ENCODE results near the gene CLSTN1. TPM values are rescaled to one million over a fixed set of nuclear protein-coding genes. Genes with fewer than 3 reads are reported as not detected.
"Not testable (repeated sequence)": the region's sequence is repeated elsewhere in the genome, so short reads cannot be mapped to it uniquely, and the experiment has no call there.

The CLSTN1 gene
- total RNA-seq, 1 donor from 2014 or later = 51.1 TPM

DNA sequence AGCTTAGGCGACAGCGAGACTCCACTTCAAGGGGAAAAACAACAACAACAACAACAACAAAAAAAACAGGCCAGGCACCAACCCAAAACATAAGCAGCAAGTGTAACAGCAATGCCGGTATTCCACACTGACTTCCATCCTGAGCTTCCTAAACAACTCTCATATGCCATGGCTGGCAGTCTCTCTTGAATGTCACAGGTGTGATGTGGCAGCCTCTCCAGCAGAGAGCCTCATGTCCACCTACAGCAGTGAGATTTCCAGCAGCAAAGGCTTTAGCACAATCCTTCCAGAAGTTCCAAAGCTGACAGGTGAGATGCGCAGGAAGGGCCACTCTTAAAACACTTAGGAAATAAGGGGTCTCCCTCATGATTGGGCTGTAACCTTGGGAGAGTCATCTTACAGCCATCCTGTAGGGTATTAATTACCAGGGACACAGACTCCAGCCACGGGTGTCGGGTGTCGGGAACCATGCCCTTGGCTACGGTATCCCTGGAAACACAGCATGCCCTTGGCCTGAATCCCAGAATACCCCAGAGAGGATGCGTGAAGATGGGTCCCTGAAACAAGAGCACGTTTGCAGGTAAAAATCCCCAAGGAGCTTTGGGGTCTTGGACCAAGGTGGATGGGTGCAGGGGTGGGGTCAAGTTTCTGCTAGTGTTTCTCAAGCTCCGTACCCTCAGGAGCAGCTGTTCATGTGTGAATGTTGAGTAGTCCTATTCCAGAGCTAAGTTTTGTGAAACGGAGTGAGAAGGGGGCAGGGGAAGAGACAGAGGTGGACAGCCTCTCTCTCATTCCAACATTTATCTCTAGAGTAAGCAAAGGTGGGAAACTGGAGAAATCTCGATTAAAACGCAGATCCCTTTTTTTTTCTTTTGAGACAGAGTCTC is 31.4 kb downstream of the CLSTN1 start:
- Histone ChIP-seq H3K4me1 (ENCODE audit: control insufficient read depth in 3 of 3, insufficient read depth in 3 of 3, low read length in 3 of 3) (peaks cover 15 to 28% (median 17%) of the 10 kb centered on the region in 3 donors), H3K9me3 (ENCODE audit: control insufficient read depth in 3 of 3, low read length in 3 of 3) (no peaks in the 10 kb centered on the region), H3K36me3 (ENCODE audit: control insufficient read depth in 3 of 3, insufficient read depth in 3 of 3, low read length in 3 of 3) (no peaks in the 10 kb centered on the region), H3K9ac (ENCODE audit: low read depth in 1 of 3, low read length in 3 of 3) (peak overlapping the region in 1 of 3 donors; percentile 45), H3K4me3 (ENCODE audit: low read length in 3 of 3) (peak overlapping the region in 1 of 3 donors; percentile 45), H3K27me3 (ENCODE audit: control insufficient read depth in 3 of 3, insufficient read depth in 3 of 3, low read length in 3 of 3) (no peaks in the 10 kb centered on the region), H3K27ac (ENCODE audit: low read depth, low read length) (peak overlapping the region; percentile 43)

DNA sequence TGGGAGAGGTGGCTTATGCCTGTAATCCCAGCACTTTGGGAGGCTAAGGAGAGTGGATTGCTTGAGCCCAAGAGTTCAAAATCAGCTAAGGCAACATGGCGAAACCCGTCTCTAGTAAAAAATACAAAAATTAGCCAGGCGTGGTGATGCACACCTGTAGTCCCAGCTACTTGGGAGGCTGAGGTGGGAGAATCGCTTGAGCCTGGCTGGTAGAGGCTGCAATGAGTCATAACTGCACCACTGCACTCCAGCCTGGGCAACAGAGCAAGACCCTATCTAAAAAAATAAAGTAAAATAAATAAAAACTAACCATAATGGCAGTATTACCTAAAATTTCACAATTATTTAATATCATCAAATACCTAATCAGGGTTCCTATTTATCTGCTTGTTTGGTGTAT is 34.1 kb downstream of the CLSTN1 start:
- H3K36me3 ChIP-seq (ENCODE audit: control insufficient read depth in 3 of 3, insufficient read depth in 3 of 3, low read length in 3 of 3) = not testable (repeated sequence)

DNA sequence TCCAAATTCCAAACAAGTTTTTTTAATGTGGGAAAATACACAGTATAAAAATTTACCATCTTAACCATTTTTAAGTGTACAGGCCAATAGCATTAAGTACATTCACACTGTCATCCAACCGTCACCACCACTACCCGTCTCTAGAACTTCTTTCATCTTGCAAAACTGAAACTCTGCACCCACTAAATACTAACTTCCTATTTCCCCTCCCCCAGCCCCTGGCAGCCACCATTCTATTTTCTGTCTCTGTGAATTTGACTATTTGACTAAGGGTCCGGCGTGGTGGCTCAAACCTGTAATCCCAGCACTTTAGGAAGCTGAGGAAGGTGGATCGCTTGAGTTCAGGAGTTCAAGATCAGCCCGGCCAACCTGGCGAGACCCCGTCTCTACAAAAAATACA is 36.1 kb downstream of the CLSTN1 start:
- H3K9ac ChIP-seq (ENCODE audit: low read depth in 1 of 3, low read length in 3 of 3) = no peak overlapping the region
- peaks cover 7 to 9% (median 9%) of the 10 kb centered on the region in 3 donors for H3K4me1 ChIP-seq (ENCODE audit: control insufficient read depth in 3 of 3, insufficient read depth in 3 of 3, low read length in 3 of 3)
- H3K27ac ChIP-seq (ENCODE audit: low read depth, low read length) = no peak overlapping the region
- H3K36me3 ChIP-seq (ENCODE audit: control insufficient read depth in 3 of 3, insufficient read depth in 3 of 3, low read length in 3 of 3) = peaks cover 0 to 2% (median 0%) of the 10 kb centered on the region in 3 donors
- no peak overlapping the region for H3K4me3 ChIP-seq (ENCODE audit: low read length in 3 of 3)
- no peaks in the 10 kb centered on the region for H3K9me3 ChIP-seq (ENCODE audit: control insufficient read depth in 3 of 3, low read length in 3 of 3)
- no peaks in the 10 kb centered on the region for H3K27me3 ChIP-seq (ENCODE audit: control insufficient read depth in 3 of 3, insufficient read depth in 3 of 3, low read length in 3 of 3)

More for the DNA sequence above, 34.1 kb downstream of the CLSTN1 start:
- H3K27me3 ChIP-seq (ENCODE audit: control insufficient read depth in 3 of 3, insufficient read depth in 3 of 3, low read length in 3 of 3); H3K9me3 ChIP-seq (ENCODE audit: control insufficient read depth in 3 of 3, low read length in 3 of 3); H3K27ac ChIP-seq (ENCODE audit: low read depth, low read length); H3K4me3 ChIP-seq (ENCODE audit: low read length in 3 of 3); H3K9ac ChIP-seq (ENCODE audit: low read depth in 1 of 3, low read length in 3 of 3): not testable (repeated sequence)
- peaks cover 8 to 21% (median 9%) of the 10 kb centered on the region in 3 donors for H3K4me1 ChIP-seq (ENCODE audit: control insufficient read depth in 3 of 3, insufficient read depth in 3 of 3, low read length in 3 of 3)

DNA sequence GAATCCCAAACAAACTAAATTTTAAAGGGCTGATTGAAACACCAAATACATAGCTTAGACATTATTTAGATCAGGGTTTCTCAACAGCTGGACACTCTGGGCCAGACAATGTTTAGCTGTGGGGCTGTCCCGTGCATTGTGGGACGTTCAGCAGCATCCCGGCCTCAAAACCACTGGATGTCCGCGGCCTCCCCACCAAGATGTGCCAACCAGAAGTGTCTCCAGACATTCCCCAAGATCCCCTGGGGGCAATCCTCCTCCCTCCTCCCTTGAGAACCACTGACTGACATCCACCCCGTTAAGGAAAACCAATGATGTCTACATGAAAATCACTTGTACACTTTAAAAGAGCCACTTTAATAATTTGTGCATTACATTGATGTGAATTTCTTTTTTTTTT is 38.4 kb downstream of the CLSTN1 start:
- Histone ChIP-seq H3K36me3 (ENCODE audit: control insufficient read depth in 3 of 3, insufficient read depth in 3 of 3, low read length in 3 of 3) (peaks cover 0 to 2% (median 0%) of the 10 kb centered on the region in 3 donors), H3K4me3 (ENCODE audit: low read length in 3 of 3) (no peak overlapping the region), H3K4me1 (ENCODE audit: control insufficient read depth in 3 of 3, insufficient read depth in 3 of 3, low read length in 3 of 3) (no peaks in the 10 kb centered on the region), H3K27ac (ENCODE audit: low read depth, low read length) (no peak overlapping the region), H3K27me3 (ENCODE audit: control insufficient read depth in 3 of 3, insufficient read depth in 3 of 3, low read length in 3 of 3) (no peaks in the 10 kb centered on the region), H3K9ac (ENCODE audit: low read depth in 1 of 3, low read length in 3 of 3) (no peak overlapping the region), H3K9me3 (ENCODE audit: control insufficient read depth in 3 of 3, low read length in 3 of 3) (no peaks in the 10 kb centered on the region)

DNA sequence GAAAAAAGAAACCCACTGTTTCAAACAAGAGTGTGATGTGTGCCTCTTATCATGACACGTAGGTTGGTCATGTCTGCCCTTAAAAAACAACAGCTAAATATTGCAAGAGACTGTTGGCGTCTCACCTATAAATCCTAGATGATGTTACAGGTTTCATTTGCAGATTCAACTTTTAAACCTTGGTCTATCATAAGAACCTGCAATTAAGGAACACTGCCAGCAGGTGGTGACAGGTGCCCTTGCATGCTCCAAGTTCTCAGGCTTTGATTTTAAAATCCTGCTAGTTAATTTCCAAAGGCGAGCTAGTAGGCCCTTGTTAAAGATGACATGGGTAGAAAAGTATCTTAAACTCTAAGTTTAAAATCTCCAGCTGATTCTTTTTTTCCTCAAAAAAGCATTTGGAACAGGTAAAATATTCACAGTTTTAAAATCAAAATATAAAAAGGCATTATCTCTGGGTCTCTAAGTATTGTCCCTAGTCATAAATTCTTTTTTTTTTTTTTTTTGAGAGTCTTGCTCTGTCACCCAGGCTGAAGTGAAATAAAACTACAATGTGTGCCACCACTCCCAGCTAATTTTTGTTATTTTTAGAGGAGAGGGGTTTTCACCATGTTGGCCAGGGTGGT is 39.1 kb downstream of the CLSTN1 start:
- H3K27ac ChIP-seq (ENCODE audit: low read depth, low read length) = no peak overlapping the region
- H3K9me3 ChIP-seq (ENCODE audit: control insufficient read depth in 3 of 3, low read length in 3 of 3) = no peaks in the 10 kb centered on the region
- peaks cover 0 to 2% (median 0%) of the 10 kb centered on the region in 3 donors for H3K36me3 ChIP-seq (ENCODE audit: control insufficient read depth in 3 of 3, insufficient read depth in 3 of 3, low read length in 3 of 3)
- no peaks in the 10 kb centered on the region for H3K4me1 ChIP-seq (ENCODE audit: control insufficient read depth in 3 of 3, insufficient read depth in 3 of 3, low read length in 3 of 3)
- no peak overlapping the region for H3K4me3 ChIP-seq (ENCODE audit: low read length in 3 of 3)
- no peak overlapping the region for H3K9ac ChIP-seq (ENCODE audit: low read depth in 1 of 3, low read length in 3 of 3)
- no peaks in the 10 kb centered on the region for H3K27me3 ChIP-seq (ENCODE audit: control insufficient read depth in 3 of 3, insufficient read depth in 3 of 3, low read length in 3 of 3)

DNA sequence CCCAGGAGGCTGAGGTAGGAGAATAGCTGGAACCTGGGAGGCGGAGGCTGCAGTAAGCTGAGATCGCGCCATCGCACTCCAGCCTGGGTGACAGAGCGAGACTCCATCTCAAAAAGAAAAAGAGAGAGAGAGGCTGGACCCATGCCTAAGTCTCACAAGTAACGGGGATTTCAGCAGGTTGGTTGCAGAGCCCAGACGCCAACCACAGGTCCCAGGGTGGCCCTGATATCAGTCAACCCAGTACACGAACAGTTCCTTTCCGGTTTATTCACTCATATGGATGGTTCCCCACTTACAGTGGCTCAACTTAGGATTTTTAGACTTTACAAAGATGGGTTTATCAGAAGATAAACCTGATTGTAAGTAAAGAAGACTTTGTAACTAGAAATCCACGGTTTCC is 40.9 kb downstream of the CLSTN1 start:
- H3K9me3 ChIP-seq (ENCODE audit: control insufficient read depth in 3 of 3, low read length in 3 of 3) = no peaks in the 10 kb centered on the region

DNA sequence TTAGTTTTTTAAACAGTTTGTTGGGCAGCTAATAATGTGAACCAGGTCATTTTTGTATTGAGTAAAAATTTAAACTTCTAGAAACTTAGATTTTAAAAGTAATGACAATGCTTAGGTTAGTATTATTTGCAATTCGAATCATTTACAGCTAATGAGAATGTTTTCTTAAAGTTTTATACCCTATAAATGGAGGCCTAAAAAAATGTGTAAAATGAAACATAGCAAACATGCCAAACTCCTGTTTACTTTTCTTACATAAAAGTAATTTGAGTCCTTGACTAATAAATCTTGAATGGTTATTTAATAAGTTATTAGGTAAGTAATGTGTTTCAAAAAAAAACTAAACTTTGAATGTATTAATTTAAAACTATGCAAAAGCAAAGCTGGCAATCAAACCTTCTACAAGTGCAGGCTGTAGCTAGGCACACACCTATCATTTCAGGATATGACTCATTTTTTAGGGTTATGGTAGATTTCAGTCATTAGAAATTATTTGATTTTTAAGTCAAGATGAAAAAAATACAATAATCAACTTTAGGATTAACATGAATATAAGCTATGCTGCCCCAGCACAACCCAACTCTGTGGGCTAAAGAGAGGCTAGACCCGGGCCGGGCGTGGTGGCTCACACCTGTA is 41.5 kb downstream of the CLSTN1 start:
- Histone ChIP-seq H3K27me3 (ENCODE audit: control insufficient read depth in 3 of 3, insufficient read depth in 3 of 3, low read length in 3 of 3) (no peaks in the 10 kb centered on the region), H3K4me3 (ENCODE audit: low read length in 3 of 3) (no peak overlapping the region), H3K27ac (ENCODE audit: low read depth, low read length) (no peak overlapping the region), H3K4me1 (ENCODE audit: control insufficient read depth in 3 of 3, insufficient read depth in 3 of 3, low read length in 3 of 3) (no peaks in the 10 kb centered on the region), H3K9me3 (ENCODE audit: control insufficient read depth in 3 of 3, low read length in 3 of 3) (no peaks in the 10 kb centered on the region), H3K9ac (ENCODE audit: low read depth in 1 of 3, low read length in 3 of 3) (no peak overlapping the region), H3K36me3 (ENCODE audit: control insufficient read depth in 3 of 3, insufficient read depth in 3 of 3, low read length in 3 of 3) (peaks cover 0 to 2% (median 0%) of the 10 kb centered on the region in 3 donors)

More for the DNA sequence above, 40.9 kb downstream of the CLSTN1 start:
- Histone ChIP-seq H3K4me3 (ENCODE audit: low read length in 3 of 3) (no peak overlapping the region), H3K36me3 (ENCODE audit: control insufficient read depth in 3 of 3, insufficient read depth in 3 of 3, low read length in 3 of 3) (peaks cover 0 to 2% (median 0%) of the 10 kb centered on the region in 3 donors), H3K27ac (ENCODE audit: low read depth, low read length) (no peak overlapping the region), H3K4me1 (ENCODE audit: control insufficient read depth in 3 of 3, insufficient read depth in 3 of 3, low read length in 3 of 3) (no peaks in the 10 kb centered on the region), H3K27me3 (ENCODE audit: control insufficient read depth in 3 of 3, insufficient read depth in 3 of 3, low read length in 3 of 3) (no peaks in the 10 kb centered on the region), H3K9ac (ENCODE audit: low read depth in 1 of 3, low read length in 3 of 3) (no peak overlapping the region)

DNA sequence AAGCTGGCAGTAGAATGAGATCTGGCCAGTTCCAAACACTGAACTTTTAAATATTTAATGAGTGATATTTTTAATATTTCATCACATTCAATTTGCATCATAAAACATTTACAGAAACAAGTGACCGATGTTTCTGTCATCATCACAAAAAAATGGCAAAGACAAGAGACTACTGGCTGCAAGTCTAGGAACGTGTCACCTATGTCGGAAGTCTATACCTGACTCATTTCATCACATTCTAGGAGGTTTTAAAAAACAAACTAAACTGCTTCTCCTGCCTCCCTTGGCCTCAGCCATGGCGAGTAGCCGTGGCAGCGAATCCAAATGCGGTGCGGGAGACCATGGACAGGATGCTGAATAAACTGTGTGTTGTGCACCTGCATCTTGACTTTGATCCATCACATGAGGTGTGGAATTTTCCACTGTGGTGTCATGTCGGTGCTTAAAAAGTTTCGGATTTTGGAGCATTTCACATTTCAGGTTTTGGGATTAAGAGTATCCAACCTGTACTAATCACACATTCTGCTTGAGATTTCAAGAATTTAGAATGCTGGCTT is 43.1 kb downstream of the CLSTN1 start:
- Histone ChIP-seq H3K4me3 (ENCODE audit: low read length in 3 of 3) (no peak overlapping the region), H3K27ac (ENCODE audit: low read depth, low read length) (no peak overlapping the region), H3K36me3 (ENCODE audit: control insufficient read depth in 3 of 3, insufficient read depth in 3 of 3, low read length in 3 of 3) (peaks cover 0 to under 1% (median 0%) of the 10 kb centered on the region in 3 donors), H3K4me1 (ENCODE audit: control insufficient read depth in 3 of 3, insufficient read depth in 3 of 3, low read length in 3 of 3) (no peaks in the 10 kb centered on the region), H3K9me3 (ENCODE audit: control insufficient read depth in 3 of 3, low read length in 3 of 3) (no peaks in the 10 kb centered on the region), H3K9ac (ENCODE audit: low read depth in 1 of 3, low read length in 3 of 3) (no peak overlapping the region), H3K27me3 (ENCODE audit: control insufficient read depth in 3 of 3, insufficient read depth in 3 of 3, low read length in 3 of 3) (no peaks in the 10 kb centered on the region)

DNA sequence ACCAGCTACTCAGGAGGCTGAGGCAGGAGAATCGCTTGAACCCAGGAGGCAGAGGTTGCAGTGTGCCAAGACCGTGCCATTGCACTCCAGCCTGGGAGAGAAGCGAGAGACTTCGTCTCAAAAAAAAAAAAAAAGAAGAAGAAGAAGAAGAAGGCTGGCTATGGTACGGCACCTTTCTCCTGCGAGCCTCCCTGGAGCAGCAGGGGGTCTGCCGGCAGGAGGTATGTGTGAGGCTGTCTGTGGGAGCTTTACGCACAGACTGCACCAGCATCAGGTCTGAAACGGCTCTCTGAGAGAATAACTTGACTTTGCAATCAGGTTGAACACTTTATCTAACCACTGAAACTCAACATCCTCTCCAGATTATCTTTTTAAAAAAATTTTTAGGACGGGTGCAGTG is 44.9 kb downstream of the CLSTN1 start:
- Histone ChIP-seq H3K9me3 (ENCODE audit: control insufficient read depth in 3 of 3, low read length in 3 of 3) (no peaks in the 10 kb centered on the region), H3K4me1 (ENCODE audit: control insufficient read depth in 3 of 3, insufficient read depth in 3 of 3, low read length in 3 of 3) (no peaks in the 10 kb centered on the region), H3K9ac (ENCODE audit: low read depth in 1 of 3, low read length in 3 of 3) (no peak overlapping the region), H3K27me3 (ENCODE audit: control insufficient read depth in 3 of 3, insufficient read depth in 3 of 3, low read length in 3 of 3) (no peaks in the 10 kb centered on the region), H3K27ac (ENCODE audit: low read depth, low read length) (no peak overlapping the region), H3K4me3 (ENCODE audit: low read length in 3 of 3) (no peak overlapping the region), H3K36me3 (ENCODE audit: control insufficient read depth in 3 of 3, insufficient read depth in 3 of 3, low read length in 3 of 3) (peaks cover 0 to 2% (median 0%) of the 10 kb centered on the region in 3 donors)
